Panc1 (cell line): Measurements from ENCODE around the gene HSPB7. TPM values are rescaled to one million over a fixed set of nuclear protein-coding genes. Genes with fewer than 3 reads are reported as not detected.

Source experiments
- ATAC-seq: fragments of 200-7000 bp; cut with Tn5 transposase; 2 replicates; pipeline ENCODE4 v1.9.1; 2020; ENCODE audit warnings: mild to moderate bottlenecking, moderate library complexity
- BruUV-seq: library from RNA; stranded (reverse); fragments of 400-500 nt; replicated peaks from 2 replicates; lab custom pipeline; 2021; lab: Mats Ljungman, UMichigan
- CTCF ChIA-PET: fragments of 300-600 bp; sonication (Branson Sonifier 250); formaldehyde crosslinking; loops from one replicate; lab custom pipeline; 2022; ENCODE audit warnings: antibody characterized with exemption; lab: Charles Lee
- POLR2A ChIA-PET: fragments of 300-600 bp; sonication (Branson Sonifier 250); formaldehyde crosslinking; loops from one replicate; lab custom pipeline; 2022; ENCODE audit warnings: antibody characterized with exemption; lab: Charles Lee
- DNase-seq: peaks from one replicate; pipeline ENCODE4 v3.0.0-alpha.2; 2010; ENCODE audit warnings: low read depth, low spot score
- H3K27ac ChIP-seq: 2 replicates; pipeline ENCODE4 v1.5.1; 2011; ENCODE audit warnings: mild to moderate bottlenecking, low read length, inconsistent platforms
- H3K27me3 ChIP-seq: fragments of 200-500 bp; sonication (Bioruptor generic); 2 replicates; pipeline ENCODE4 v1.6.0; 2014; ENCODE audit warnings: low read length, inconsistent platforms; ENCODE audit not compliant: control insufficient read depth, insufficient read depth
- H3K36me3 ChIP-seq: fragments of 200-500 bp; sonication (Bioruptor generic); 2 replicates; pipeline ENCODE4 v1.5.1; 2014; ENCODE audit warnings: inconsistent platforms, mild to moderate bottlenecking, low read length, moderate library complexity; ENCODE audit not compliant: control insufficient read depth, insufficient read depth
- H3K4me1 ChIP-seq: 2 replicates; pipeline ENCODE4 v1.5.1; 2011; ENCODE audit warnings: inconsistent platforms, mild to moderate bottlenecking, low read length, moderate library complexity; ENCODE audit not compliant: control insufficient read depth, insufficient read depth
- H3K4me3 ChIP-seq, 2 experiments: 2 replicates each; pipeline ENCODE4 v1.5.1; 2011 to 2012; ENCODE audit warnings: low read depth in 2 of 2, low read length in 2 of 2, mild to moderate bottlenecking in 2 of 2, inconsistent platforms in 1 of 2, moderate library complexity in 1 of 2
- H3K9me3 ChIP-seq: fragments of 200-500 bp; sonication (Bioruptor generic); 2 replicates; pipeline ENCODE4 v1.5.1; 2014; ENCODE audit warnings: low read depth, mild to moderate bottlenecking, inconsistent platforms, low read length, moderate library complexity; ENCODE audit not compliant: control insufficient read depth, insufficient read depth
- CTCF ChIP-seq: fragments of 450-650 bp; IDR thresholded peaks from 2 replicates; pipeline ENCODE4 v1.5.1; 2017; ENCODE audit warnings: mild to moderate bottlenecking
- POLR2AphosphoS5 ChIP-seq: IDR thresholded peaks from 2 replicates; pipeline ENCODE4 v1.6.1; 2012; ENCODE audit warnings: mild to moderate bottlenecking, low read depth, low read length, moderate library complexity
- REST ChIP-seq, 2 experiments: IDR thresholded peaks; 2 replicates each; pipeline ENCODE4 v1.6.1; 2011 to 2012; ENCODE audit warnings: low read depth in 2 of 2, control low read depth in 1 of 2, low read length in 1 of 2, mild to moderate bottlenecking in 1 of 2, moderate library complexity in 1 of 2; ENCODE audit not compliant: insufficient read depth in 1 of 2
- SIN3A ChIP-seq: IDR thresholded peaks from 2 replicates; pipeline ENCODE4 v1.6.1; 2012; ENCODE audit warnings: low read depth, mild to moderate bottlenecking, low read length, moderate library complexity, borderline replicate concordance; ENCODE audit not compliant: insufficient read depth
- TCF7L2 ChIP-seq: IDR thresholded peaks from 2 replicates; pipeline ENCODE4 v1.6.1; 2011; ENCODE audit warnings: mild to moderate bottlenecking, low read depth, low read length, inconsistent platforms
- in situ Hi-C: cut with HindIII; loops from 2 replicates; pipeline ENCODE4 v1.10.0; 2016; ENCODE audit warnings: low sequenced_read_pairs, low pct_unique_long_range_greater_than_20kb
- intact Hi-C: fragments of 100-400 bp; cut with micrococcal nuclease; formaldehyde crosslinking; loops from one replicate; pipeline ENCODE4 v1.10.0; 2022; ENCODE audit not compliant: unreplicated experiment
- total RNA-seq: library from RNA; stranded (reverse); gene quantifications from one replicate; pipeline ENCODE4 v1.2.1, GENCODE V29; 2021; ENCODE audit not compliant: unreplicated experiment

Gene HSPB7
- total RNA-seq, 1 experiment from 2014 or later = 0.10 TPM

- no peak overlapping the region for H3K4me3 ChIP-seq
- no peaks in the 10 kb centered on the region for H3K9me3 ChIP-seq
- CTCF ChIA-PET = interaction anchor here (0.5 to 0.9 kb wide), 4 partner anchors 21 to 228 kb away, joined by 3 to 8 read pairs (median 3); no protein-coding TSS in a partner anchor
- no peak overlapping the region for H3K27ac ChIP-seq
- intact Hi-C loops = loop anchor here (10.0 kb wide), 1 partner anchor 200 kb away; no protein-coding TSS in a partner anchor
- DNase-seq = no peak
- no peaks in the 10 kb centered on the region for H3K36me3 ChIP-seq
- POLR2A ChIA-PET = no interaction called here
- no TSS peak for BruUV-seq
- ATAC-seq = peak; percentile 92
- TF ChIP-seq SIN3A (no peak), TCF7L2 (no peak), CTCF (peak; percentile 90), REST (IDR thresholded peaks at IDR 0.05; ENCODE audit: insufficient read depth in 1 of 2, low read depth in 2 of 2, low read length in 1 of 2) (no peak), POLR2AphosphoS5 (no peak)
- no peaks in the 10 kb centered on the region for H3K4me1 ChIP-seq
- in situ Hi-C loops = no loop called here
- no peaks in the 10 kb centered on the region for H3K27me3 ChIP-seq
Measured at GRCh38 chr1:15994590-15995351, 23.1 kb downstream of the HSPB7 start.

- in situ Hi-C loops (no loop called here), intact Hi-C loops (loop anchor here (10.0 kb wide), 1 partner anchor 199 kb away; no protein-coding TSS in a partner anchor)
- Histone ChIP-seq H3K4me1 (no peaks in the 10 kb centered on the region), H3K36me3 (no peaks in the 10 kb centered on the region), H3K4me3 (no peak overlapping the region), H3K27me3 (no peaks in the 10 kb centered on the region), H3K9me3 (no peaks in the 10 kb centered on the region), H3K27ac (no peak overlapping the region)
- ChIA-PET POLR2A (no interaction called here), CTCF (interaction anchor here (0.5 kb wide), 1 partner anchor 20 kb away, joined by 3 read pairs; no protein-coding TSS in a partner anchor)
- no TSS peak for BruUV-seq
- TF ChIP-seq POLR2AphosphoS5 (no peak), CTCF (no peak), TCF7L2 (no peak), REST (IDR thresholded peaks at IDR 0.05; ENCODE audit: insufficient read depth in 1 of 2, low read depth in 2 of 2, low read length in 1 of 2) (no peak), SIN3A (no peak)
- peak; percentile 28 for ATAC-seq
- no peak for DNase-seq
Measured at GRCh38 chr1:15994081-15994480, 23.8 kb downstream of the HSPB7 start.
